ENCODE measurements around the gene ZAR1L.

Gene ZAR1L

GRCh38 chr13:32266130-32266529, 49.0 kb downstream of the ZAR1L start (continued):
- TF ChIP-seq ZNF501 (tag by site-specific recombination; IDR thresholded peaks at IDR 0.05) (no peak), TCF7L2 (IDR thresholded peaks at IDR 0.05; ENCODE audit: borderline replicate concordance, low read depth, low read length) (no peak), GLI2 (tag by site-specific recombination; IDR thresholded peaks at IDR 0.05; ENCODE audit: borderline replicate concordance, low read depth) (no peak), ZNF670 (tag by site-specific recombination; IDR thresholded peaks at IDR 0.05; ENCODE audit: low read depth) (no peak), ELK4 (IDR thresholded peaks at IDR 0.05; ENCODE audit: borderline replicate concordance, low read depth, low read length) (no peak), ZNF221 (tag by site-specific recombination; IDR thresholded peaks at IDR 0.05; ENCODE audit: borderline replicate concordance) (no peak), ZNF843 (tag by site-specific recombination; IDR thresholded peaks at IDR 0.05) (no peak), ZSCAN4 (tag by site-specific recombination; IDR thresholded peaks at IDR 0.05) (no peak), ZNF157 (tag by site-specific recombination; IDR thresholded peaks at IDR 0.05) (no peak), ZBTB1 (tag by site-specific recombination; IDR thresholded peaks at IDR 0.05) (no peak), ZNF121 (tag by site-specific recombination; IDR thresholded peaks at IDR 0.05) (no peak), ZBTB21 (tag by site-specific recombination; IDR thresholded peaks at IDR 0.05) (no peak)

GRCh38 chr13:32265726-32266125, 49.4 kb downstream of the ZAR1L start:
- TF ChIP-seq ZNF223 (tag by site-specific recombination; IDR thresholded peaks at IDR 0.05) = no peak
- no peak for TF ChIP-seq ZSCAN30 (tag by site-specific recombination; IDR thresholded peaks at IDR 0.05)
- TF ChIP-seq ZSCAN4 (tag by site-specific recombination; IDR thresholded peaks at IDR 0.05) = no peak
- TF ChIP-seq ZNF843 (tag by site-specific recombination; IDR thresholded peaks at IDR 0.05) = no peak
- no peak for TF ChIP-seq ZBTB17 (tag by site-specific recombination; IDR thresholded peaks at IDR 0.05)
- no peak for TF ChIP-seq ZNF148 (tag by site-specific recombination; IDR thresholded peaks at IDR 0.05; ENCODE audit: borderline replicate concordance)
- CTCF ChIA-PET = no interaction called here
- Histone ChIP-seq H3K27ac (ENCODE audit: extremely low read depth, low read depth, low read length) (no peak overlapping the region), H3K36me3 (ENCODE audit: control insufficient read depth in 2 of 2, insufficient read depth in 1 of 2, low read length in 2 of 2) (no peaks in the 10 kb centered on the region), H3K4me1 (ENCODE audit: control insufficient read depth, insufficient read depth, low read length) (no peaks in the 10 kb centered on the region), H3K4me3 (ENCODE audit: low read depth, low read length) (no peak overlapping the region), H3K9me3 (ENCODE audit: control insufficient read depth, insufficient read depth, low read depth, low read length) (no peaks in the 10 kb centered on the region)
- POLR2A ChIA-PET = no interaction called here

GRCh38 chr13:32264407-32264806, 50.8 kb downstream of the ZAR1L start:
- ChIA-PET POLR2A (no interaction called here), CTCF (no interaction called here)
- no peak for TF ChIP-seq GLIS1 (tag by site-specific recombination; IDR thresholded peaks at IDR 0.05)
- no peak for TF ChIP-seq ZBTB21 (tag by site-specific recombination; IDR thresholded peaks at IDR 0.05)
- no peak for TF ChIP-seq WT1 (tag by site-specific recombination; IDR thresholded peaks at IDR 0.05)
- no peak for TF ChIP-seq ZNF37A (tag by site-specific recombination; IDR thresholded peaks at IDR 0.05)
- TF ChIP-seq ZNF501 (tag by site-specific recombination; IDR thresholded peaks at IDR 0.05) = no peak
- TF ChIP-seq ZBTB17 (tag by site-specific recombination; IDR thresholded peaks at IDR 0.05) = no peak
- TF ChIP-seq ZFHX2 (tag by site-specific recombination; conservative IDR thresholded peaks at IDR 0.05) = no peak
- no peak for TF ChIP-seq ZNF302 (tag by site-specific recombination; IDR thresholded peaks at IDR 0.05; ENCODE audit: low read depth)
- no peak for TF ChIP-seq ZNF518A (tag by site-specific recombination; conservative IDR thresholded peaks at IDR 0.05; ENCODE audit: low read depth)
- TF ChIP-seq ZNF529 (tag by site-specific recombination; IDR thresholded peaks at IDR 0.05; ENCODE audit: insufficient replicate concordance) = no peak

More at GRCh38 chr13:32264407-32264806, 50.8 kb downstream of the ZAR1L start:
- Histone ChIP-seq H3K36me3 (ENCODE audit: control insufficient read depth in 2 of 2, insufficient read depth in 1 of 2, low read length in 2 of 2) (no peaks in the 10 kb centered on the region), H3K4me1 (ENCODE audit: control insufficient read depth, insufficient read depth, low read length) (no peaks in the 10 kb centered on the region), H3K4me3 (ENCODE audit: low read depth, low read length) (no peak overlapping the region), H3K9me3 (ENCODE audit: control insufficient read depth, insufficient read depth, low read depth, low read length) (no peaks in the 10 kb centered on the region), H3K27ac (ENCODE audit: extremely low read depth, low read depth, low read length) (no peak overlapping the region)

All from HEK293 (cell line).